GM18526 (cell line): ENCODE data around the gene LSM4.

Source experiments
- POLR2A ChIP-seq: IDR thresholded peaks from 3 replicates; pipeline ENCODE4 v1.6.1; 2011; ENCODE audit not compliant: insufficient read length; ENCODE audit errors: extremely low read depth

Gene LSM4

DNA sequence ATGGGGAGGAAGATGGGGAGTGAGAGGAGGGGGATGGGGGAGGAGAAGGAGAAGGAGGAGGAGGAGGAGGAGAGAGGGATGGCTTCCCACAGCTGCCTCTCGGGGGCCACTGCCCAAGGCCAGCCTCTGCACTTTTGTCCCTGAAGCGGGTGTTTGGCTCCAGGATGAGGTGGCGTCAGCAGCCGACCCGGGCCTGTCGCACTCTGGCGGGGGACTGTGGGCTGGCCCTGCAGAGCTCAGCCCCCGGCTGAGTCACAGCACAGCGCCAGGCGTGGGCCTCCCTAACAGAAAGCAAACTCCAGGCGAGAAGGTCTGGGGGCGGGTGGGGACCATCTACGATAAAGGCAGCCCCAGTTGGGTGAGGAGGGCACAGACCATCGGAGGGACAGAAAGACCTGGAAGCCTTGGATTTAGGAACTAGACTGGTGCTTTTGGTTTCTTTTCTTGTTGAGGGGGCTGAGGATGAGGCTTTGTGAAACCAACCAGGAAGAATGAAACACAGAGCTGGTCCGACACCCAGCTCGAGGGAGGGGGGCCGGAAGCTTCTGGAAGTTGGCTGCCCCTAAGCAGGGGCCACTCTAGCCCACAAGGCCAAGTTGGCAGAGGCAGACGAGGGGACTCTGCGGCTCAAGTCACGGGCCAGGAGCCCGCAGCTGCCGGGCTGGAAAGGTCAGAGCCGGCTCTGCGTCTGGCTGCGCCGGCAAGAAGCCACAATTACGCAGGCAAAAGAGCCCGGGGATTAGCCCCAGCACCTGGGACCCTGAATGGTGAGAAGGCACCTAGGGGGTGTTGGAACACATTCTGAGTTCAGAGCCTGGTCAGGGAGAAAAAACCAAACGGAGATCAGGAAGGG lies 18.2 kb downstream of the LSM4 start:
- peak; percentile 51 for TF ChIP-seq POLR2A

DNA sequence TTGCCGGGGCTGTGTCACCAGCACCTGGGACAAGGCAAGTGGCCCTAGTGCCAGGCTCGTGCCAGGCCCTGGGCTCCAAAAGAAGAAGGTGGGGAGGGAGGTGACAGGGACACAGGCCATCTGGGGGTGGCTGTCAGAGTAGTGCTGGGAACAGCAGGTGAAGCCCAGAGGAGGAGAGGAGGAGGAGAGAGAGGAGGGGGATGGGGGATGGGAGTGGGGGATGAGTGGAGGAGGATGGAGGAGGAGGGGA lies 18.7 kb downstream of the LSM4 start:
- TF ChIP-seq POLR2A, result no peak

DNA sequence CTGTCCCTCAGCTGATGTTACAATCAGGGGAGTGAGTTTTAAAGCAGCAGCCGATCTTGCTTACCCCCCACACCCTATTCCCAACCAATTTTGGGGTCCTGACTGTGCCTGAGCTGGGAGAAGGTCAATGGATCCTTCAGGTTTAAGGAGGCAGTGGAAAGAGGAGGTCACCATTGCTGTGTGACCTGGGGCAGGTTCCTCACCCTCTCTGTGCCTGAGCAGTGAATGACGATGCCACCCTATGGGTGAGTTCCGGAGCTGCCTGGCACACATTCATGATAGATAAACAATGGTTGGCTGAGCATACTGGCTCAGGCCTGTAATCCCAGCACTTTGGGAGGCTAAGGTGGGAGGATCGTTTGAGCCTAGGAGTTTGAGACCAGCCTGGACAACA lies 21.2 kb downstream of the LSM4 start:
- no peak for TF ChIP-seq POLR2A

DNA sequence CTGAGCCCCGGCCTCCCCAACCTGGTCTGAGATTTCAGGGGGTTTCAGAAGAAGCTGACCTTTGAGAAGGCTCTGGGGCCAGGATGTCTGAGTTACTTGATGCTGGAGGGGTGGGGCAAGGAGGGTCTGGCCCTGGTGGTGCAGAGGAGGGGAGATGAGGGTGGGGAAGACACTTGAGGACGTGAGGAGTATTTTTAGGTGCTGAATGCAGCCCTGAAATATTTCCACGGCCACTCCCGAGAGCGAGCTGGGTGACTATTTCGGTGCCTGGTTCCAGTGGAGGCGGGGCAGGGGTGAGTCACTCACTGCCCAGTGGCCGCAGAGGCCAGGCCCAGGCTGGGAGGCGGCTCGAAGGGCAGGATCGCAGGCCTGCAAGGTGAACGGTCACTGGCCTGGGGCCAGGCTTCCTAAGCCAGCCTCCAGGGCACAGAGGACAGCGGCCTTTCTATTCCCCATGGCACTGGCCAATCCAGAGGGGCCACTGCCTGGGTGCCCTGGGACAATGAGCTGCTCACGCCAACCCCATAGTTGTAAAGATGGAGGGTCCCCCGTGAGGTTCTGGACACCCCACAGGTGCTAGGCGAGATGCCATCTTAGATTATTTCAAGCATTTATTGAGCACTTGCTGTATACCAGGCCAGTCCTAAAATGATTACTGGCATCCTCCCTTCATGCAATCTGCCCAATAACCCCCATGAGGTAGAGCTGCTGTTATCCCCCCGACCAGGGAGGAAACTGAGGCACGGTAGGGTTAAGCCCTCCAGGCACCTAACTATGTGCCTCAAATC lies 21.8 kb downstream of the LSM4 start:
- TF ChIP-seq POLR2A, result no peak

DNA sequence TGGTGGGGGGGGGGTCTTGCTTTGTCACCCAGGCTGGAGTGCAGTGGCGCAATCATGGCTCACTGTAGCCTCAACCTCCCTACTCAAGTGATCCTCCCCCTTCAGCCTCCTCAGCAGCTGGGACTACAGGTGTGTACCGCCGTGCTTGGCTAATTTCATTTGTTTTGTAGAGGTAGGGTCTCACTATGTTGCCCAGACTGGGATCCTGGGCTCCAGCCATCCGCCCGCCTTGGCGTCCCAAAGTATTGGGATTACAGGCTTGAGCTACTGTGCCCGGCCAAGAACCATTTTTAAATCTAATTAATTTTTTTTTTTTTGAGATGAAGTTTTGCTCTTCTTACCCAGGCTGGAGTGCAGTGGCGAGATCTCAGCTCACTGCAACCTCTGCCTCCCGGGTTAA lies 23.2 kb downstream of the LSM4 start:
- TF ChIP-seq POLR2A, result no peak

DNA sequence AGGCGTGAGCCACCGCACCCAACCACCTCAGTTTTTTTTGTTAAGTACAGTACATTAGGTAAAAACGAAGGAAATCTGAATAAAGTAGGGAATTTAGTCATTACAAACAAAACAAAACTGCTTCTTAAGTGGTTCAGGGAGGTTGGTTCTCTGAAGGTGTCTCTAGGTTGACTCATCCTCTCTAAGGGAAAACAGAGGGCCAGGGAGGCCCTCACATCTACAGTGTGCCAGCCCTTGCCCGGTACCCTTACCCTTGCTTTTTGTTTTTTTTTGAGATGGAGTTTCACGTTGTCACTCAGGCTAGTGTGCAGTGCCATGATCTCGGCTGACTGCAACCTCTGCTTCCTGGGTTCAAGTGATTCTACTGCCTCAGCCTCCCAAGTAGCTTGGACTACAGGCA lies 24.3 kb downstream of the LSM4 start:
- TF ChIP-seq POLR2A, result no peak

DNA sequence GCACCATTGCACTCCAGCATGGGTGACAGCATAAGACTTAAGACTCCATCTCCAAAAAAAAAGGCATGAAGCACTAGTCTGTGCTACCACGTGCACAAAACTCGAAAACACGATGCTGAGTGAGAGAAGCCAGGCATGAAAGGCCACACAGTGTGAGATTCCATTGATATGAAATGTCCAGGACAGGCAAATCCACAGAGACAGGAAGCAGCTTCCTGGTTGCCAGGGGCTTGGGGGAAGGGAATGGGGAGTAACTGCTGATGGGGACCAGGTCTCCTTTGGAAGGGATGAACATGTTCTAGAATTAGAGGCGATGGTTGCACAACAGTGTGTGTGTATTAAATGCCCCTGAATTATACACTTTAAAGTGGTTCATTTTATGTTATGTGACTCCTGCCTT lies 25.6 kb downstream of the LSM4 start:
- no peak for TF ChIP-seq POLR2A

DNA sequence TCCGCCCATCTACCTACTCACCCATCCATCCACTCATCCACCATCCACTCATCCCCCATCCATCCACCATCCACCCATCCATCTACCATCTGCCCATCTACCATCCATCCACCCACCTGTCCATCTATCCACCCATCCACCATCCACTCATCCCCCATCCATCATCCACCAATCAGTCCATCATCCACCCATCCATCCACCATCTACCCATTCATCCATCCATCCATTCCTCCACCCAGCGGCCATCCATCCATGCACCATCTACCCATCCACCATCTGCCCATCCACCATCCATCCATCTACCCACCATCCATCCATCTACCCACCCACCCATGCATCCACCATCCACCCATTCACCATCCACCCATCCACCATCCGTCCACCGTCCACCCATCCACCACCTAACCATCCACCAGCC lies 27.8 kb downstream of the LSM4 start:
- no peak for TF ChIP-seq POLR2A

DNA sequence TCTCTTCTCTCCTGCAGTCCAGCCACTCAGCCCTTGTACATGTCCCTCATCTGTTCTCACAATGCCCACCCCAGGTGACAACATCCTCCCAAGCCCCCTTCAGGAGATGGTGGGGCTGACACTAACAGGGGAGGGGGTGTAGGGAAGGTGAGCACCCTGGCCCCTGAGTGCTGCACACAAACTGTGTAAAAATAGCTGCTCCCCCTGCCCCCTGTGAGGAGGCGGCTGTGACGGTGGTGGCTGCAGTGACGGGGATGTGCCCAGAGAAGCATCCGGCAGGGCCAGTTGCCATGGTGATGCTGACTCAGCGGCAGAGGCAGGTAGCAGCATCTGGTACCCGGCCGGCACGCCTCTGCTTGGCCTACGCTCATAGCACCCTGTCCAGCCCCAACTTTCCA lies 28.4 kb downstream of the LSM4 start:
- no peak for TF ChIP-seq POLR2A

DNA sequence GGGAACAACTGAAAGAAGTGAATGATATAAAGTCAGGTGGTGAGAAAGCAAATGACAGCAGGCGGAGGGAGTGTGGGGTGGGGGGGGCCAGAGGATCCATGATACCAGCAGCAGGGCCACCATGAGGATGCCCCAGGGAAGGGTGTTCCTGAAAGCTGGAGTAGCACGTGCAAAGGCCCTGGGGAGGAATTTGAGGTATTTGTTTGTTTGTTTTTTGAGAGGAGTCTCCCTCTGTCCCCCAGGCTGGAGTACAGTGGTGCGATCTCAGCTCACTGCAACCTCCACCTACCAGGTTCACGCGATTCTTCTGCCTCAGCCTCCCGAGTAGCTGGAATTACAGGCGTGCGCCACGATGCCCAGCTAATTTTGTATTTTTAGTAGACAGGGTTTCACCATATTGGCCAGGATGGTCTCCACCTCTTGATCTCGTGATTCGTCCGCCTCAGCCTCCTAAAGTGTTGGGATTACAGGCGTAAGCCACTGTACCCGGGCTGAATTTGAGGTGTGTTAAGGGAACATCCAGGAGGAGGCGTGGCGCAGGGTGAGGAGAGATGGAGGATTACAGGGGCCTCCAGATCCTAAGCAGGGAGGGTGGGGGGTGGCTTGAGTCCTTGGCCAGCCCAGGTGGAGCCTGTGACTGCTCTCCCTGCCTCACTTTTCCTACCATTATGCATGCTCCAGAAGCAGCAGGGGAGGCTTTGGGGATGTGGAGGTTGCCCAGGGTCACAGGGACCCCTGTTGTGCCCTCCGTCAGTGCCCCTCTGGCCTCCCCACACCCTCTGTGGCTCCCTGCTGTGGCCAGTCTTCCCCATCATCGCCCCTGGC lies 29.0 kb downstream of the LSM4 start:
- no peak for TF ChIP-seq POLR2A

DNA sequence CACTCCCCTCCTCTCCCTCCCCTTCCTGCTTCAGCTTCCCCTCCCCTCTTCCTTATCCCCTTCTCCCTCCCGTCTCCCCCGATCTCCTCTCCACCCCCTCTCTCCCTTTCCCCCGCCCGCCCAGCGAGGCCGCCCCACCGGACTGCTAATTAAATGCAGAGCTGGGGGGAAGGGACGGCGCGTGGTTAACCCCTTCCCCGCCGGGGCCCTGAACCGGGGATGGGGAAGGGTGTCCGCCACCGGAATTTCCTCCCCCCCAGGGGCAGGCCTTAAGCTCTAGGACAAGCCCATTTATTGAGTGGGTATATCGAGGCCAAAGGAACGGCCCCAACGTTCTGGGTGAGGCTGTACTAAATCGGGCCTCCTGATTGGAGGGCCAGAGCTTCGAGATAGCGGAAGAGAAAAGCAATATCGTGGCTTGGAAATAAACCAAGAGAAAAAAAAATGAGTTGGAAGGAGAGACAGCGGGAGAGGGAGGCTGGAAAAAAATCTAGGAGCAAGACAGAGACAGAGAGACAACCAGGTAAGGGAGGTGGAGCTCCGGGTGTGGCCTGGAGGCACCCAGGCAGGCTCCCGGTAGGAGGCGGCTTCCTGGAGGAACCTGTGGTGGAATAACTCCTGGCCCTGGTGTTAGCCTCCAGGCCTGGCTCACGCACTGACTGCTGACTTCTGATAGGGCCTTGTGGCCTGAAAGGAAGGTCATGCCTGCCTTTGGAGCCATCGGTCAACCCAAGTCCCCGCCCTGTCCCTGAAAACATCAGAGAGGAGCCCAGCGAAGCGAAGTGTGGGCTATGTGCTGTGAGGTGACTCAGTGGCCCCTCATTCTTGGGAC lies 29.9 kb downstream of the LSM4 start:
- TF ChIP-seq POLR2A, result no peak

DNA sequence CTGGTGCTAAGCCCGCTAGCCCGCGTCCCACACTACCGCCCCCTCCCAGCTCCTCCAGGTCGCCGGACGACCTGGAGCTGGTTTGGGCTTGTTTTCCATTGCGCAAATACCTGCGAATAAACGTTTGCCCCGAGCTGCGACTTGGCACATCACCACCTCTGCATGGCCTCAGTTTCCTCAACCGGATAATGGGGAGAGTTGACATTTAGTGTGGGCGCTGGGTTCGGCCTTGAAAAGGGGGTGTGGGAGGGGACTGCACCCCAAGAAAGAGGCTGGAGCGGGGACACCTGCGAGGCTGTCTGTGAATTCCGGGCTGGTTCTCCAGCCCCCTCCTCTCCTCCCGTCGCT lies 30.4 kb downstream of the LSM4 start:
- TF ChIP-seq POLR2A, result no peak

DNA sequence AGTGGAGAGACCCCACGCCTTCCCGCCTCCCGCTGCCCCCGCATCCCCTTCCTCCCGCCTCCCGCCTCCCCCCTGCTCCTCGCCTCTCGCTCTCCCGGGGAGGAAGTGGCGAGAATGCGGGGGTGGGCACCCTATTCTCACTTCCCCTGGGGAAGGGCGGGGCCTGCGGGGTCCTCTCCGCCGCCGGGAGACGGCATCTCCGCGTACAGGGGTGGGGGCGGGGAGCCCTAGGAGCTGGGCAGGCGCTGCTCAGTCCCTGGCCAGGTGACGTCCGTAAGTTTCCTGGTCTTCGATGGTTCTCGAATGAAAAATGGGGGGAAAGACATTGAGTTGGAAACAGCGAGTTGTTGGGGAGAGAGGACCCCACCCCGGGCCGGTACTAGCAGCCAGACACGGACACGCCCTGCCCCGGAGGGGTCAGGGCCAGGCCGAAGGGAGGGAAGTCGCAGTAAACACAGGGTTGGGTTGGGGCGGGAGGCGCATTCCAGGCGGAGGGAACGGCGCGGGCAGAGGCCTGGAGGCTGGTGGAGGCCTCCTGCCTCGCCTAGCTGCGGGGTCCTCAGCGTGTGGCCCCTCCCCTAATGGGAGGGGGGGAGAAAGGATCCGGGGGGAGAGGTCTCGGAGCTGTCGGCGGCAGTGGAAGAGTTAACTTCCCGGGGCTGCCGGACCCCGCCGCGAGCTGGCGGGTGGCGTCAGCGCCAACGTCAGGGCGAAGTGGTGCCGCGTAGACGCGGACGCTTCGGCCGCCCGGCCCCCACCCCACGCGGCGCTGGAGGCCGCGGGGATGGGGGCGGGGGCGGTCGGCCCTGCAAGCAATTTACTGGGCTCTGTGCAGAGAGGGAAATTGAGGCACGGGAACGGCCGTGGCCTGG lies 31.1 kb downstream of the LSM4 start:
- TF ChIP-seq POLR2A, result peak; percentile 53

DNA sequence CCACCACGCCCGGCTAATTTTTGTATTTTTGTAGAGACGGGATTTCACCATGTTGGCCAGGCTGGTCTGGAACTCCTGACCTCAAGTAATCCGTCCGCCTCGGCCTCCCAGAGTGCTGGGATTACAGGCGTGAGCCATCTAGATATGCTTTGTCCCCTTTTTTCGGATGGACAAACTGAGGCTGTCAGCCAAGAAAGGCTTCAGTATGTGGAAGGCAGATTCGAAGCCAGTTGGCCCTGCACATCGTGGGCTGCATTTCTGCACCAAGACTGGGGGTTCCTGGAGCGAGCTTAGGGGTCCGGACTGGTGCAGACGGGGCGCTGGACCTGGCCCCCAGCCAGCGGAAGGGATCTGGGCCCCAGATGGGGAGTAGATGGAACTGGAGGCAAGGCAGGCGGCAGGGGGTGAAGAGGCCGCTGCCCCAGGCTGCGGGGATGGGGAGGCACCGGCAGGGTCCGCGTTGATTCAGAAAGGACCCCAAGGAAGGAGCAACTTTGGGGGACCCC lies 31.8 kb downstream of the LSM4 start:
- TF ChIP-seq POLR2A, result no peak

DNA sequence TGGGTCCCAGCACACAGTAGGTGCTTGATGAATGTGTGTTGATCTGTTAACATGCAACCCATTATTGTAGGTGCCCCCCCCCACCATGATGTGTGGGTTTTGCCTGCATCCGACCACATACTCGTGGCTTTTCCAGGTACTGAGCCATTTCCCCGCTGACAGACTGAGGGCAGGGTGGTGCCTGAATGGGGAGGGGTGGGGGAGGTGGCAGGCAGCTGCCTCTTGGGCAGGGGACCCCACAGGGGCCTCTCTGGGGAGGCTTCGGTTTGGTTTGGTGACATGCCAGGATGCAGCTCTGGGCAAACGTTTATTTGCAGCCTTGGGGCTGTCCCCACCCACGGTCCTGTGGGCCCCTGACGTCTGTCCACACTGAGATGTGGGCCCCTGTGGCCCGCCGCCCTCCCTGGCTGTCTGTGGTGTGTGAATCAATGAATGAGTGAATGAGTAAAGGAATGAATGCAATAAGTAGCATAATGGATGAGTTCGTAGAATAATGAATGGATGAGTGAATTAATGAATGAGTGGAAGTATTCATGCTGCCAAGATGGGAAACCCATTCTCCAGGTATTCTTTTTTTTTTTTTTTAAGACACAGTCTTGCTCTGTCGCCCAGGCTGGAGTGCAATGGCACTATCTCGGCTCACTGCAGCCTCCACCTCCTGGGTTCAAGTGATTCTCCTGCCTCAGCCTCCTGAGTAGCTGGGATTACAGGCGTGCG lies 32.4 kb downstream of the LSM4 start:
- peak; percentile 27 for TF ChIP-seq POLR2A
